WERI-Rb-1 (cell line): ENCODE results near the gene STOML1.
A peak's percentile ranks its signal among the peaks of the same experiment; 100 is the strongest.

Experiments
- DNase-seq: peaks from one replicate; pipeline ENCODE4 v3.0.0-alpha.2; 2020
- H3K27ac ChIP-seq: fragments of 250-450 bp; sonication (Bioruptor Pico); 2 replicates; pipeline ENCODE4 v1.5.1; 2020; ENCODE audit warnings: mild to moderate bottlenecking, moderate library complexity
- H3K27me3 ChIP-seq: fragments of 250-450 bp; sonication (Bioruptor Pico); 2 replicates; pipeline ENCODE4 v1.5.1; 2021; ENCODE audit warnings: mild to moderate bottlenecking, low read depth, moderate library complexity; ENCODE audit not compliant: insufficient read depth, severe bottlenecking
- H3K36me3 ChIP-seq: fragments of 250-450 bp; sonication (Bioruptor Pico); 2 replicates; pipeline ENCODE4 v1.5.1; 2020; ENCODE audit warnings: mild to moderate bottlenecking, moderate library complexity
- H3K4me3 ChIP-seq: 2 replicates; pipeline ENCODE4 v1.5.1; 2011; ENCODE audit warnings: low read depth, mild to moderate bottlenecking, control low read depth, low read length
- H3K9me3 ChIP-seq: fragments of 250-450 bp; sonication (Bioruptor Pico); 2 replicates; pipeline ENCODE4 v1.5.1; 2021; ENCODE audit warnings: mild to moderate bottlenecking, moderate library complexity; ENCODE audit not compliant: severe bottlenecking
- TF ChIP-seq, protein P1 (sequence below): IDR thresholded peaks from 2 replicates; pipeline ENCODE4 v1.5.1; 2011; ENCODE audit warnings: low read depth, mild to moderate bottlenecking, control low read depth, inconsistent platforms, low read length

The STOML1 gene

DNA sequence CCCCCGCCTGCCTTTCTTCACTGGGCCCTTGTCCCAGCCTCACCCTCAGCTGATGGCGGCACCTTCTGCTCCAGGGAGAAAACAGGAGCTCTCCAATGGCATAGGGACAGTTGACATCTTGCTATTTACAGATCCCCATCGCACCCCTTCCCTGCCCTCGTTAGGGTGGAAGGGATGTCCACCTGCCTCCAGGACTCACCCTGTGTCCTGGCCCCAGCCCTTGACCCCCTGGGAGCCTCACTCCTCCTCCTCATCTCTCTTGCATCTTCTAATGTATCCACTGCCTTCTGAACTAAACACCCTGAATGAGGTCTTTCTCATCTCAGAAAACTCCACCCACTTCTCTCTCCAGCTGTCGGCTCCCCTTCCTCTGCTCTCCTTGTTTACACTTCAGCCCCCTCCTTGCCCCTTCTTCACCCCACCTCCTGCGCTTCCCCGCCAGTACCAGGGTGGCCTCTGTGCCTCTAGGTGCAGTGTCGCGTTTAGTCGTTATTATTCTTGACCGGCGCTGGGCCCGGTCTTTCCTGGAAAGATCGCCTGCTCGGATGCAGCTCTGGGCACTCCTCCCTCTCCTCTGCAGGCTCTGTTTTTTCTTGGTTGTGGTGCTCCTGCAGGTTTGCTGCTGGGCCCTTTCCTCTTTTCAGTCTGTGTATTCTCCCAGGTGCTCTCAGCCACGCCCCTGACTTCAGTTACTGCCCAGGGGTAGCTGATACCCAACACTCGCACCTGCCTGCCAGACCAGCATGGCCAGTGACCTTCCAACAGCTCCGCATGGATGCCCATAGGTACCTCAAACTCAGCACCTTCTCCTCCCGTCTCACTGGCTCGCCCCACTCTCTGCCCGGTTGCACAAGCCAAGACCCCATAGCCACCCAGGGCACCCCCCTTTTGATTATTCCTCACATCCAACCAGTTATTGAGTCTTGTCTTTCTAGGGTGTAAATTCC is 45.3 kb upstream of the STOML1 start:
- no peak overlapping the region for H3K27ac ChIP-seq
- DNase-seq = no peak
- no peaks in the 10 kb centered on the region for H3K27me3 ChIP-seq
- H3K4me3 ChIP-seq = no peak overlapping the region
- peaks cover 27% of the 10 kb centered on the region for H3K36me3 ChIP-seq
- no peaks in the 10 kb centered on the region for H3K9me3 ChIP-seq
- TF ChIP-seq, protein P1, sequence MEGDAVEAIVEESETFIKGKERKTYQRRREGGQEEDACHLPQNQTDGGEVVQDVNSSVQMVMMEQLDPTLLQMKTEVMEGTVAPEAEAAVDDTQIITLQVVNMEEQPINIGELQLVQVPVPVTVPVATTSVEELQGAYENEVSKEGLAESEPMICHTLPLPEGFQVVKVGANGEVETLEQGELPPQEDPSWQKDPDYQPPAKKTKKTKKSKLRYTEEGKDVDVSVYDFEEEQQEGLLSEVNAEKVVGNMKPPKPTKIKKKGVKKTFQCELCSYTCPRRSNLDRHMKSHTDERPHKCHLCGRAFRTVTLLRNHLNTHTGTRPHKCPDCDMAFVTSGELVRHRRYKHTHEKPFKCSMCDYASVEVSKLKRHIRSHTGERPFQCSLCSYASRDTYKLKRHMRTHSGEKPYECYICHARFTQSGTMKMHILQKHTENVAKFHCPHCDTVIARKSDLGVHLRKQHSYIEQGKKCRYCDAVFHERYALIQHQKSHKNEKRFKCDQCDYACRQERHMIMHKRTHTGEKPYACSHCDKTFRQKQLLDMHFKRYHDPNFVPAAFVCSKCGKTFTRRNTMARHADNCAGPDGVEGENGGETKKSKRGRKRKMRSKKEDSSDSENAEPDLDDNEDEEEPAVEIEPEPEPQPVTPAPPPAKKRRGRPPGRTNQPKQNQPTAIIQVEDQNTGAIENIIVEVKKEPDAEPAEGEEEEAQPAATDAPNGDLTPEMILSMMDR = no peak

DNA sequence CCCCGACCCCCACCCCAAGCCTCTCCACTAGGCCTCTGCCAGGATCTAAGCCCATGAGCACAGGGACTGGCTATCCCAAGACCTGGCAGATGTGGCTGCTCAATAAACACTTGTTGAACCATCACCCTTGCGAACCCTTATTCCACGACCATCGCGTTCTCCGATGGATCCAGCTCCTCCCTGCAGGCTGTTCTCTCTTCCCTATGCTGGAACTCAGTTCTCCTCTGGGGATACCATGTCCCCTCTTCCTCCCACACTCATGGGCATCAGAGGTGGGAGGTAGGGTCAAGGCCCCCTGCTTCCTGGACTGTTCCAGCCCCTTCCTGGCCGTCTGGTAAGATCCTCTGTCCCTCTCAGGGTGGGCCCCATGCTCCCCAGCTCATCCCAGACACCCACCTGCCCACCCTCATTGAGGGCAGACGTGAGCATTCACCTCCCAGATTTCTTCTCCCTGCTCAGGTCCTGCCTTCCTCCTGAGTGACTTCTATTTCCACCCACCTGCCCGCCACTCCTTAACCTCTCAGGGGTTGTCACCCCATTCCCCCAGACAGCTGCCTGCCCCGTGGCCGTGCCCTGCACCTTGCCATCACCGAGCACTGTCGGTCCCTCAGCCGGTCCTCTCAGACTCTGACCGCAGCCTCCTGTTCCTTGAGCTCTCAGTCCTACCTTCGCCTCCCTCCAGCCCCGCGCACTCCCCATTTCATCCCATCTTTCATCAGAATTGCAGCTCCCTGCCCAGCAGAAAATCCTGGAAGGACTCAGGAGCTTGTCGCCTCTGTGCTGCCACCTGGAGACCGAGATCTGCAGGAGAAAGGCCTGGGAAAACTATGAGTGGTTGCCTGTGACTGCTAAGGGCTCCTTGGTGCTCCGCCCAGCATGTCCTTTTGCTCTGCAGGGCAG is 44.4 kb upstream of the STOML1 start:
- no peaks in the 10 kb centered on the region for H3K9me3 ChIP-seq
- no peaks in the 10 kb centered on the region for H3K27me3 ChIP-seq
- TF ChIP-seq, protein P1 = peak; percentile 80
- H3K36me3 ChIP-seq = peaks cover 27% of the 10 kb centered on the region
- peak overlapping the region; percentile 41; the same call in 1 of the 2 replicates for H3K27ac ChIP-seq
- peak; percentile 83 for DNase-seq
- no peak overlapping the region for H3K4me3 ChIP-seq

DNA sequence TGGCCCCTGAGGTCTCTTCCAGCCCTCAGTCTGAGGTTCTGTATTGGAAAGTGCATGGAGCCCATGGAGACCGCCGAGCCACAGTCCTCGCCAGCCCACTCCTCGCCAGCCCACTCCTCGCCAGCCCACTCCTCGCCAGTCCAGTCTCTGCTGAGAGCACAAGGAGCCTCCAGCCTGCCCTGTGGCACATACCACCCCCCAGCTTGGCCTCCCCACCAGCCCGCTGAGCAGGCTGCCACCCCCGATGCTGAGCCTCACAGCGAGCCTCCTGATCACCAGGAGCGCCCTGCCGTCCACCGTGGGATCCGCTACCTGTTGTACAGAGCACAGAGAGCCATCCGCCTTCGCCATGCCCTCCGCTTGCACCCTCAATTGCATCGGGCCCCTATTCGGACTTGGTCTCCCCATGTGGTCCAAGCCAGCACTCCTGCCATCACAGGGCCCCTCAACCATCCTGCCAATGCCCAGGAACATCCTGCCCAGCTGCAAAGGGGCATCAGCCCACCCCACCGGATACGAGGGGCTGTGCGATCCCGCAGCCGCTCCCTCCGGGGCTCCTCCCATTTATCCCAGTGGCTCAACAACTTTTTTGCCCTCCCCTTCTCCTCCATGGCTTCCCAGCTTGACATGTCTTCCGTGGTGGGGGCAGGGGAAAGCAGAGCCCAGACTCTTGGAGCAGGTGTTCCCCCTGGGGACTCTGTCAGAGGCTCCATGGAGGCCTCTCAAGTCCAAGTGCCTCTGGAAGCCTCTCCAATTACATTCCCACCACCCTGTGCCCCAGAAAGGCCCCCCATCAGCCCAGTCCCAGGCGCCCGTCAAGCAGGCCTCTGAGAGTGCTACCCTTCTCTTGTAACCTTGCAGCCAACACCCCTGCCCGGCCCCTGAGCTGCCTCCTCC is 43.3 kb upstream of the STOML1 start:
- TF ChIP-seq, protein P1 = no peak
- Histone ChIP-seq H3K27me3 (no peaks in the 10 kb centered on the region), H3K36me3 (peaks cover 27% of the 10 kb centered on the region), H3K27ac (no peak overlapping the region), H3K4me3 (no peak overlapping the region), H3K9me3 (no peaks in the 10 kb centered on the region)
- no peak for DNase-seq

DNA sequence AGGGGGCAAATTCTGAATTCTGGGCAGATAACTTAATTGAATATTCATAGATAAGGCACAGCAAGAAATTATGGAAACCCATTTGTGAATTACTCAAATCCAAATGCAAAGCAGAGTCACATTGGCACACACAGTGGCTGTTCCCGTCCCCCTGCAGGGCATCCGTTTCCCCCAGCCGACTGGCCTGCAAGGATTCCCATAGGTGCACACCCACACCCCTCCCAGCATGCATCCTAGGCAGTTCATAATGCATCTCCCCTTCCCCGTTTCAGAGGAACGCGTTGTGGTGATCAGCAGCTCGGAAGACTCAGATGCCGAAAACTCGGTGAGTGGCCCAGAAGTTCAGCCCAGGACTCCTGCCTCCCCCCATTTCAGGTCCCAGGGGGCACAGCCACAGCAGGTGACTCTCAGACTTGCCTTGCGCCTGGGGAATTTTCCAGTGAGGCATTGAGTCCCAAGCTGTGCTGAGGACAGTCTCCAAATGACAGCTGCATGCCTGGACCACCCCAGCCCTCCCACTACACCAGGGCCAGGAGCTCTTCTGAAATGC is 42.2 kb upstream of the STOML1 start:
- Histone ChIP-seq H3K9me3 (no peaks in the 10 kb centered on the region), H3K4me3 (no peak overlapping the region), H3K27ac (no peak overlapping the region), H3K36me3 (peaks cover 27% of the 10 kb centered on the region), H3K27me3 (no peaks in the 10 kb centered on the region)
- TF ChIP-seq, protein P1 = no peak
- DNase-seq = no peak
